K562 (cell line): Measurements from ENCODE around the gene PDCD1. TPM values are rescaled to one million over a fixed set of nuclear protein-coding genes. Genes with fewer than 3 reads are reported as not detected.

Source experiments
- ATAC-seq: fragments of 200-7000 bp; cut with Tn5 transposase; 3 replicates; pipeline ENCODE4 v1.9.1; 2020; ENCODE audit warnings: moderate library complexity
- BruUV-seq: library from RNA; stranded (reverse); fragments of 400-500 nt; replicated peaks from 2 replicates; lab custom pipeline; 2021; lab: Mats Ljungman, UMichigan
- CTCF ChIA-PET: fragments of 300-600 bp; formaldehyde crosslinking; extraction: SDS; loops from one replicate; lab custom pipeline; 2021; ENCODE audit warnings: low intra/inter-chr PET ratio; lab: Yijun Ruan, JAX
- POLR2A ChIA-PET: fragments of 300-600, 350-650 bp; sonication (Branson Sonifier 250); formaldehyde crosslinking; extraction: SDS; loops from one replicate; lab custom pipeline; 2021; ENCODE audit warnings: antibody characterized with exemption, inconsistent platforms; lab: Yijun Ruan, JAX
- DNase-seq, 4 experiments: peaks; one replicate each; pipeline versions ENCODE4 v3.0.0 to v3.0.0-alpha.2; 2011 to 2018; ENCODE audit warnings: low spot score in 3 of 4, mixed read lengths in 3 of 4; ENCODE audit errors: extremely low read depth in 1 of 4
- FAIRE-seq: peaks from 2 replicates; lab custom pipeline; 2011; peaks lifted over from hg19 to GRCh38; lab: Jason Lieb, UNC
- H2AFZ ChIP-seq: 2 replicates; pipeline ENCODE4 v1.6.0; 2011; ENCODE audit warnings: low read depth, low read length, control low read depth, inconsistent platforms
- H3K27ac ChIP-seq: fragments of 200-600 bp; 3 replicates; pipeline ENCODE4 v1.8.0; 2011; ENCODE audit warnings: low read depth, mild to moderate bottlenecking, control low read depth, inconsistent platforms, low read length, moderate library complexity, mixed read lengths; ENCODE audit errors: extremely low read depth
- H3K27me3 ChIP-seq, 2 experiments: fragments of 300-600 bp in 1 of 2; 2 replicates in 1 of 2; 3 replicates in 1 of 2; pipeline versions ENCODE4 v1.6.0 to v1.8.0; 2011; ENCODE audit warnings: inconsistent platforms in 2 of 2, low read length in 2 of 2, mild to moderate bottlenecking in 1 of 2, mixed read lengths in 1 of 2, moderate library complexity in 1 of 2; ENCODE audit not compliant: control insufficient read depth in 2 of 2, insufficient read depth in 2 of 2
- H3K36me3 ChIP-seq: fragments of 300-600 bp; 3 replicates; pipeline ENCODE4 v1.8.0; 2011; ENCODE audit warnings: mild to moderate bottlenecking, low read length, inconsistent platforms; ENCODE audit not compliant: control insufficient read depth, insufficient read depth
- H3K4me1 ChIP-seq, 2 experiments: fragments of 200-600 bp in 1 of 2; replicated peaks in 1 of 2; 2 replicates in 1 of 2; 3 replicates in 1 of 2; pipeline versions ENCODE4 v1.5.1 to v1.8.0; 2011; ENCODE audit warnings: inconsistent platforms in 2 of 2, low read length in 2 of 2, mild to moderate bottlenecking in 1 of 2, mixed read lengths in 1 of 2, moderate library complexity in 1 of 2; ENCODE audit not compliant: control insufficient read depth in 2 of 2, insufficient read depth in 2 of 2
- H3K4me2 ChIP-seq: 2 replicates; pipeline ENCODE4 v1.6.1; 2011; ENCODE audit warnings: low read length, control low read depth, inconsistent platforms, mixed read lengths; ENCODE audit not compliant: insufficient read depth
- H3K4me3 ChIP-seq: fragments of 200-600 bp; sonication (generic), shearing (Covaris generic); 2 replicates; pipeline ENCODE4 v1.5.1; 2016; ENCODE audit warnings: control low read depth, inconsistent platforms
- H3K79me2 ChIP-seq: fragments of 200-600 bp; 3 replicates; pipeline ENCODE4 v1.8.0; 2011; ENCODE audit warnings: low read length, inconsistent platforms; ENCODE audit not compliant: control insufficient read depth, insufficient read depth
- H3K9ac ChIP-seq, 2 experiments: 2 replicates each; pipeline versions ENCODE4 v1.6.0 to v1.6.1; 2011; ENCODE audit warnings: low read depth in 2 of 2, low read length in 2 of 2, control low read depth in 1 of 2, inconsistent platforms in 1 of 2, mild to moderate bottlenecking in 1 of 2, mixed read lengths in 1 of 2; ENCODE audit not compliant: insufficient read depth in 1 of 2
- H3K9me1 ChIP-seq: one replicate; pipeline ENCODE4 v1.6.0; 2011; ENCODE audit warnings: inconsistent platforms, mild to moderate bottlenecking, low read length, moderate library complexity; ENCODE audit not compliant: control insufficient read depth, insufficient read depth
- H3K9me3 ChIP-seq: replicated peaks from 2 replicates; pipeline ENCODE4 v1.5.1; 2011; ENCODE audit warnings: low read depth, low read length, inconsistent platforms; ENCODE audit not compliant: control insufficient read depth, insufficient read depth
- H4K20me1 ChIP-seq: replicated peaks from 2 replicates; pipeline ENCODE4 v1.6.1; 2011; ENCODE audit warnings: low read length, inconsistent platforms, mixed read lengths; ENCODE audit not compliant: control insufficient read depth, insufficient read depth
- EGR1 ChIP-seq: fragments of 450-650 bp; conservative IDR thresholded peaks from 2 replicates; pipeline ENCODE4 v1.6.1; 2017; ENCODE audit warnings: mild to moderate bottlenecking
- KLF16 ChIP-seq: IDR thresholded peaks from 2 replicates; pipeline ENCODE4 v1.6.1; 2016; ENCODE audit warnings: antibody characterized with exemption
- MAZ ChIP-seq, 2 experiments: fragments of 450-650 bp in 1 of 2; sonication (generic) in 1 of 2; formaldehyde crosslinking; IDR thresholded peaks in 1 of 2; conservative IDR thresholded peaks in 1 of 2; 2 replicates each; pipeline versions ENCODE4 v1.4.0 to v1.5.0; 2020; ENCODE audit warnings: mild to moderate bottlenecking in 1 of 2, missing genetic modification reagents in 1 of 2
- RBFOX2 ChIP-seq: fragments of 200-400 bp; formaldehyde crosslinking; IDR thresholded peaks from 2 replicates; pipeline ENCODE4 v1.6.1; 2017; ENCODE audit warnings: low read depth, mild to moderate bottlenecking, low read length, moderate library complexity
- ZBTB7A ChIP-seq: IDR thresholded peaks from 2 replicates; pipeline ENCODE4 v1.6.1; 2011; ENCODE audit warnings: low read depth, mild to moderate bottlenecking, low read length, moderate library complexity, borderline replicate concordance; ENCODE audit not compliant: control insufficient read depth
- ZFX ChIP-seq: sonication (generic); formaldehyde crosslinking; IDR thresholded peaks from 2 replicates; pipeline ENCODE4 v1.8.0; 2022; ENCODE audit warnings: mild to moderate bottlenecking, missing genetic modification reagents, moderate library complexity
- ZNF23 ChIP-seq: fragments of 250-450 bp; sonication (Bioruptor Pico); IDR thresholded peaks from 2 replicates; pipeline ENCODE4 v1.4.0; 2020; ENCODE audit warnings: mild to moderate bottlenecking
- ZNF263 ChIP-seq: sonication (generic); formaldehyde crosslinking; IDR thresholded peaks from 2 replicates; pipeline ENCODE4 v1.8.0; 2022; ENCODE audit warnings: mild to moderate bottlenecking, missing genetic modification reagents, borderline replicate concordance
- WGBS: fragments of 100-300 bp; shearing (Covaris generic); methylation state at CpG from one replicate; pipeline ENCODE4 v1.1.6; 2016; ENCODE audit warnings: low coverage, mixed read lengths; ENCODE audit not compliant: insufficient coverage; ENCODE audit errors: missing lambda C conversion rate; 5-methylcytosine and 5-hydroxymethylcytosine counted together
- in situ Hi-C: fragments of 300-500 bp; cut with MboI; formaldehyde crosslinking; loops from 4 replicates; pipeline ENCODE4 v1.15.0; 2018; ENCODE audit warnings: inconsistent platforms, mixed read lengths
- intact Hi-C: fragments of 100-400 bp; cut with micrococcal nuclease; formaldehyde crosslinking; loops from 2 replicates; pipeline ENCODE4 v1.14.2; 2022
- polyA plus RNA-seq, 8 experiments: library from polyadenylated mRNA; depleted of rRNA in 4 of 8; stranded (reverse) in 5 of 8; unstranded in 3 of 8; fragments of >200 nt; fragmentation: Nextera tagmentation in 2 of 8; fragmentation: Illumina TruSeq in 1 of 8; extraction: Ambion mirVana in 2 of 8; extraction: Trizol in 1 of 8; gene quantifications; 2 replicates each; pipeline versions ENCODE4 v1.2.1 to v1.2.3, GENCODE V29; 2011 to 2014; ENCODE audit warnings: inconsistent platforms in 1 of 8, missing spikeins in 1 of 8
- total RNA-seq, 7 experiments: library from RNA; depleted of rRNA in 6 of 7; stranded (reverse); fragments of >200 nt in 6 of 7; fragmentation: Illumina TruSeq in 2 of 7; extraction: Trizol in 2 of 7; gene quantifications; 2 replicates each; pipeline versions ENCODE4 v1.2.1 to v1.2.3, GENCODE V29; 2011 to 2021; ENCODE audit warnings: low replicate concordance in 1 of 7

Gene PDCD1
- total and polyA plus RNA-seq, 9 of the 15 experiments (the other 6 are each of a cell fraction or from before 2014, with no cell fraction given) = 0.15 to 2.5 (median 1.0) TPM; not detected in 2

- 90% methylated on average over 11 of the region's 32 CpGs for WGBS
- ATAC-seq (no peak; the same call in 1 of the 3 replicates), FAIRE-seq (peak; percentile 63), DNase-seq (peak in 3 of 4 experiments; percentile 36 to 56 (median 39))
- POLR2A ChIA-PET = no interaction called here
- no peaks in the 10 kb centered on the region for H3K27me3 ChIP-seq
- H3K4me3 ChIP-seq = no peak overlapping the region
- in situ Hi-C loops = no loop called here
- no TSS peak for BruUV-seq
- H3K4me1 ChIP-seq = peaks cover 16 to 68% of the 10 kb centered on the region in 2 experiments
- H3K9ac ChIP-seq = peak overlapping the region; percentile 12 to 76; a peak in 3 of 4 replicates
- peak overlapping the region; percentile 75 for H3K27ac ChIP-seq
- no peaks in the 10 kb centered on the region; the same call in 1 of the 2 replicates for H3K9me3 ChIP-seq
- CTCF ChIA-PET = no interaction called here
- H2AFZ ChIP-seq = peak overlapping the region; percentile 67; the same call in 1 of the 2 replicates
- TF ChIP-seq KLF16 = no peak
- 0 out of 2 replicates have a peak, but pooled peaks have one; percentile 2 for TF ChIP-seq EGR1
- TF ChIP-seq ZBTB7A = peak; percentile 1; the same call in 1 of the 2 replicates
- TF ChIP-seq MAZ (CRISPR knock-in tag; conservative IDR thresholded peaks at IDR 0.05 in 1 of 2, IDR thresholded peaks at IDR 0.05 in 1 of 2) = 0 out of 4 replicates have a peak, but pooled peaks of 1 of the 2 experiments have one; percentile 3
- TF ChIP-seq ZNF23 = no peak
- TF ChIP-seq ZFX (CRISPR knock-in tag) = 0 out of 2 replicates have a peak, but pooled peaks have one; percentile 10
- TF ChIP-seq RBFOX2 = peak; percentile 29
- TF ChIP-seq ZNF263 (CRISPR knock-in tag) = peak; percentile 24
- peak overlapping the region; percentile 34 for H3K4me2 ChIP-seq
- H3K9me1 ChIP-seq = no peaks in the 10 kb centered on the region
- H4K20me1 ChIP-seq = no peaks in the 10 kb centered on the region
- intact Hi-C loops = no loop called here
- no peaks in the 10 kb centered on the region for H3K36me3 ChIP-seq
- peaks cover 3% of the 10 kb centered on the region; the same call in 1 of the 3 replicates for H3K79me2 ChIP-seq
Observed at GRCh38 chr2:241802421-241803318, 56.0 kb downstream of the PDCD1 start.
